ENCODE measurements around the gene SMG5.

- TF ChIP-seq CTCF (IDR thresholded peaks at IDR 0.05) = no peak
- no peak for TF ChIP-seq POLR2AphosphoS5 (IDR thresholded peaks at IDR 0.05; ENCODE audit: insufficient read depth in 1 of 2, low read depth in 1 of 2)
- TF ChIP-seq POLR2A (IDR thresholded peaks at IDR 0.05) = no peak
Observed at GRCh38 chr1:156213644-156213966, 69.0 kb downstream of the SMG5 start.

Measured in vagina (tissue), 2 donors.